ENCODE data around the gene HYAL2. TPM values are rescaled to one million over a fixed set of nuclear protein-coding genes. Genes with fewer than 3 reads are reported as not detected.

Gene HYAL2
- total and polyA plus RNA-seq, 4 donors: 19.5 to 57.6 (median 33.2) TPM

GRCh38 chr3:50330330-50330729, 7.8 kb upstream of the HYAL2 start:
- TF ChIP-seq FOXA1 (IDR thresholded peaks at IDR 0.05) (no peak), JUND (IDR thresholded peaks at IDR 0.05) (no peak), MAX (IDR thresholded peaks at IDR 0.05) (no peak), RXRA (IDR thresholded peaks at IDR 0.05) (no peak), ATF3 (IDR thresholded peaks at IDR 0.05) (no peak), ZBTB33 (IDR thresholded peaks at IDR 0.05) (no peak), TAF1 (conservative IDR thresholded peaks at IDR 0.05) (no peak), GABPA (IDR thresholded peaks at IDR 0.05 in 1 of 2, conservative IDR thresholded peaks at IDR 0.05 in 1 of 2) (no peak)
- H3K9ac ChIP-seq (ENCODE audit: low read depth in 1 of 2, low read length in 2 of 2): no peak overlapping the region
- peaks cover 5 to 45% (median 23%) of the 10 kb centered on the region in 4 donors for H3K4me1 ChIP-seq (ENCODE audit: control insufficient read depth in 4 of 4, insufficient read depth in 4 of 4, low read length in 3 of 4)
- WGBS: 94% methylated on average over 10 of the region's 10 CpGs
- no peaks in the 10 kb centered on the region for H3K27me3 ChIP-seq (ENCODE audit: control insufficient read depth in 4 of 4, insufficient read depth in 4 of 4, low read length in 3 of 4)
- H3K27ac ChIP-seq (ENCODE audit: low read depth in 1 of 2, low read length in 2 of 2): no peak overlapping the region
- no peaks in the 10 kb centered on the region for H3K9me3 ChIP-seq (ENCODE audit: control insufficient read depth in 4 of 4, low read length in 3 of 4)
- DNase-seq (ENCODE audit: low spot score): no peak
- peaks cover 4 to 34% (median 17%) of the 10 kb centered on the region in 4 donors for H3K36me3 ChIP-seq (ENCODE audit: control insufficient read depth in 4 of 4, insufficient read depth in 3 of 4, low read depth in 1 of 4, low read length in 3 of 4)
- H3K4me3 ChIP-seq (ENCODE audit: low read depth in 1 of 3, low read length in 3 of 3): no peak overlapping the region

- 1% methylated on average over 55 of the region's 55 CpGs for WGBS
- Histone ChIP-seq H3K4me1 (ENCODE audit: control insufficient read depth in 4 of 4, insufficient read depth in 4 of 4, low read length in 3 of 4) (peaks cover 2 to 51% (median 34%) of the 10 kb centered on the region in 4 donors), H3K36me3 (ENCODE audit: control insufficient read depth in 4 of 4, insufficient read depth in 3 of 4, low read depth in 1 of 4, low read length in 3 of 4) (peaks cover 4 to 34% (median 17%) of the 10 kb centered on the region in 4 donors), H3K9me3 (ENCODE audit: control insufficient read depth in 4 of 4, low read length in 3 of 4) (no peaks in the 10 kb centered on the region), H3K27me3 (ENCODE audit: control insufficient read depth in 4 of 4, insufficient read depth in 4 of 4, low read length in 3 of 4) (no peaks in the 10 kb centered on the region), H3K27ac (ENCODE audit: low read depth in 1 of 2, low read length in 2 of 2) (peak within 1 kb of the TSS; percentile 72 to 74), H3K9ac (ENCODE audit: low read depth in 1 of 2, low read length in 2 of 2) (peak within 1 kb of the TSS; percentile 63 to 75), H3K4me3 (ENCODE audit: low read depth in 1 of 3, low read length in 3 of 3) (peak within 1 kb of the TSS; percentile 82 to 87 (median 83))
- peak; percentile 96 for DNase-seq (ENCODE audit: low spot score)
- TF ChIP-seq HNF4G (IDR thresholded peaks at IDR 0.05) (no peak), SP1 (IDR thresholded peaks at IDR 0.05) (peak; percentile 63), CTCF (IDR thresholded peaks at IDR 0.05; ENCODE audit: low read depth, low read length, missing input control) (no peak), EGR1 (IDR thresholded peaks at IDR 0.05; ENCODE audit: low read depth in 2 of 2) (peak in 1 of 2 donors; percentile 83), MAX (IDR thresholded peaks at IDR 0.05) (peak; percentile 55), YY1 (IDR thresholded peaks at IDR 0.05) (peak; percentile 75), GABPA (IDR thresholded peaks at IDR 0.05 in 1 of 2, conservative IDR thresholded peaks at IDR 0.05 in 1 of 2) (peak; percentile 75 to 95), REST (IDR thresholded peaks at IDR 0.05) (peak; percentile 74)
These were observed 5.6 kb upstream of the HYAL2 start, which contains the start of gene TUSC2 for GRCh38 chr3:50327943-50328691. TSS of gene TUSC2 (minus strand) at chr3:50328223. CDS start at chr3:50328099, 124 bp downstream.

Data from liver (tissue), 9 donors.